Breast epithelium (tissue), 4 donors: Measurements from ENCODE around the gene CADPS. TPM values are rescaled to one million over a fixed set of nuclear protein-coding genes. Genes with fewer than 3 reads are reported as not detected.

Experiments used
- DNase-seq, 2 donors: peaks; one replicate each; pipeline ENCODE4 v3.0.0-alpha.2; 2019; ENCODE audit warnings: low spot score in 2 of 2
- H3K27ac ChIP-seq, 2 donors: fragments of 200-600 bp; sonication (generic) in 1 of 2; one replicate each; pipeline ENCODE4 v1.5.1; 2016 to 2019; ENCODE audit warnings: mild to moderate bottlenecking in 1 of 2
- H3K27me3 ChIP-seq, 2 donors: fragments of 200-600 bp; sonication (generic) in 1 of 2; one replicate each; pipeline versions ENCODE4 v1.5.1 to v1.6.0; 2017 to 2019; ENCODE audit warnings: control low read depth in 1 of 2, mild to moderate bottlenecking in 1 of 2
- H3K36me3 ChIP-seq: fragments of 200-600 bp; one replicate; pipeline ENCODE4 v1.5.1; 2019
- H3K4me1 ChIP-seq, 2 donors: fragments of 200-600 bp; sonication (generic); one replicate each; pipeline ENCODE4 v1.5.1; 2016 to 2019; ENCODE audit warnings: control low read depth in 1 of 2
- H3K4me3 ChIP-seq, 3 donors: fragments of 200-600 bp; sonication (generic); 1 replicate in 2 of 3; 2 replicates in 1 of 3; pipeline ENCODE4 v1.5.1; 2016 to 2019; ENCODE audit warnings: mild to moderate bottlenecking in 3 of 3, moderate library complexity in 2 of 3
- H3K9me3 ChIP-seq, 2 donors: fragments of 200-600 bp; sonication (generic) in 1 of 2; one replicate each; pipeline ENCODE4 v1.5.1; 2016 to 2019; ENCODE audit warnings: control low read depth in 1 of 2
- CTCF ChIP-seq, 3 donors: fragments of 450-650 bp; IDR thresholded peaks; one replicate each; pipeline ENCODE4 v1.5.1; 2016 to 2017; ENCODE audit warnings: antibody characterized with exemption in 3 of 3, mild to moderate bottlenecking in 3 of 3, moderate library complexity in 3 of 3
- POLR2A ChIP-seq: fragments of 450-650 bp; IDR thresholded peaks from one replicate; pipeline ENCODE4 v1.6.1; 2016; ENCODE audit warnings: antibody characterized with exemption, mild to moderate bottlenecking, moderate library complexity
- POLR2AphosphoS5 ChIP-seq, 3 donors: sonication (generic); formaldehyde crosslinking; IDR thresholded peaks; one replicate each; pipeline ENCODE4 v1.6.1; 2017; ENCODE audit warnings: antibody characterized with exemption in 3 of 3
- intact Hi-C: fragments of 100-400 bp; cut with DNase I; formaldehyde crosslinking; loops from one replicate; pipeline ENCODE4 v1.15.1; 2023; ENCODE audit warnings: low total_unique reads
- total RNA-seq, 3 donors: library from RNA; depleted of rRNA; stranded (reverse); fragments of >200 nt; gene quantifications; one replicate each; pipeline ENCODE4 v1.1.0, GENCODE V29; 2016

The CADPS gene
- total RNA-seq, 3 donors from 2014 or later: under 0.01 to 45.8 (median 0.15) TPM

GRCh38 chr3:62600033-62600432 is 275.2 kb downstream of the CADPS start:
- intact Hi-C loops: no loop called here

GRCh38 chr3:62597491-62597890 is 277.7 kb downstream of the CADPS start:
- no peaks in the 10 kb centered on the region for H3K9me3 ChIP-seq
- TF ChIP-seq POLR2A (no peak), POLR2AphosphoS5 (IDR thresholded peaks at IDR 0.05) (no peak), CTCF (IDR thresholded peaks at IDR 0.05) (no peak)
- H3K4me1 ChIP-seq: no peaks in the 10 kb centered on the region
- no peak for DNase-seq
- H3K27me3 ChIP-seq: no peaks in the 10 kb centered on the region
- intact Hi-C loops: no loop called here
- H3K36me3 ChIP-seq: no peaks in the 10 kb centered on the region
- H3K27ac ChIP-seq: no peak overlapping the region
- no peak overlapping the region for H3K4me3 ChIP-seq

More at GRCh38 chr3:62600033-62600432, 275.2 kb downstream of the CADPS start:
- Histone ChIP-seq H3K27me3 (no peaks in the 10 kb centered on the region), H3K9me3 (no peaks in the 10 kb centered on the region), H3K4me1 (no peaks in the 10 kb centered on the region), H3K4me3 (no peak overlapping the region), H3K36me3 (no peaks in the 10 kb centered on the region), H3K27ac (no peak overlapping the region)
- no peak for DNase-seq
- TF ChIP-seq POLR2A (no peak), POLR2AphosphoS5 (IDR thresholded peaks at IDR 0.05) (no peak), CTCF (IDR thresholded peaks at IDR 0.05) (no peak)

- TF ChIP-seq CTCF (IDR thresholded peaks at IDR 0.05): no peak
- TF ChIP-seq POLR2AphosphoS5 (IDR thresholded peaks at IDR 0.05): no peak
- TF ChIP-seq POLR2A: no peak
- intact Hi-C loops: no loop called here
- H3K4me3 ChIP-seq: no peak overlapping the region
- no peak for DNase-seq
- H3K36me3 ChIP-seq: no peaks in the 10 kb centered on the region
- no peaks in the 10 kb centered on the region for H3K4me1 ChIP-seq
- H3K27ac ChIP-seq: no peak overlapping the region
- H3K27me3 ChIP-seq: no peaks in the 10 kb centered on the region
- H3K9me3 ChIP-seq: no peaks in the 10 kb centered on the region
Observed at GRCh38 chr3:62592408-62592807, 282.8 kb downstream of the CADPS start.

GRCh38 chr3:62589078-62589477 is 286.1 kb downstream of the CADPS start:
- H3K27ac ChIP-seq: no peak overlapping the region
- TF ChIP-seq POLR2AphosphoS5 (IDR thresholded peaks at IDR 0.05): no peak
- intact Hi-C loops: no loop called here

GRCh38 chr3:62587579-62588031 is 287.6 kb downstream of the CADPS start:
- Histone ChIP-seq H3K27ac (no peak overlapping the region), H3K36me3 (no peaks in the 10 kb centered on the region), H3K4me1 (no peaks in the 10 kb centered on the region), H3K9me3 (no peaks in the 10 kb centered on the region), H3K27me3 (no peaks in the 10 kb centered on the region), H3K4me3 (no peak overlapping the region)
- DNase-seq: no peak
- intact Hi-C loops: no loop called here
- no peak for TF ChIP-seq POLR2AphosphoS5 (IDR thresholded peaks at IDR 0.05)
- TF ChIP-seq CTCF (IDR thresholded peaks at IDR 0.05): no peak
- no peak for TF ChIP-seq POLR2A

More at GRCh38 chr3:62589078-62589477, 286.1 kb downstream of the CADPS start:
- DNase-seq: no peak
- no peaks in the 10 kb centered on the region for H3K36me3 ChIP-seq
- H3K4me1 ChIP-seq: no peaks in the 10 kb centered on the region
- H3K9me3 ChIP-seq: no peaks in the 10 kb centered on the region
- no peak overlapping the region for H3K4me3 ChIP-seq
- no peaks in the 10 kb centered on the region for H3K27me3 ChIP-seq

- TF ChIP-seq POLR2AphosphoS5 (IDR thresholded peaks at IDR 0.05) (no peak), POLR2A (no peak), CTCF (IDR thresholded peaks at IDR 0.05) (no peak)
- no peak overlapping the region for H3K27ac ChIP-seq
Observed at GRCh38 chr3:62587169-62587568, 288.0 kb downstream of the CADPS start.

More at GRCh38 chr3:62587169-62587568, 288.0 kb downstream of the CADPS start:
- no peaks in the 10 kb centered on the region for H3K4me1 ChIP-seq
- intact Hi-C loops: no loop called here
- H3K36me3 ChIP-seq: no peaks in the 10 kb centered on the region
- no peak overlapping the region for H3K4me3 ChIP-seq
- H3K27me3 ChIP-seq: no peaks in the 10 kb centered on the region
- no peak for DNase-seq
- no peaks in the 10 kb centered on the region for H3K9me3 ChIP-seq
